Liver (tissue), 3 donors: ENCODE measurements around the gene COBL.

Experiments used
- FOXA1 ChIP-seq: IDR thresholded peaks from 2 replicates; pipeline ENCODE4 v1.6.1; 2016; ENCODE audit warnings: antibody characterized with exemption
- GABPA ChIP-seq, 2 donors: IDR thresholded peaks in 1 of 2; conservative IDR thresholded peaks in 1 of 2; 2 replicates each; pipeline ENCODE4 v1.6.1; 2016; ENCODE audit warnings: antibody characterized with exemption in 2 of 2, mild to moderate bottlenecking in 1 of 2, moderate library complexity in 1 of 2
- SP1 ChIP-seq: IDR thresholded peaks from 2 replicates; pipeline ENCODE4 v1.6.1; 2018; ENCODE audit warnings: antibody characterized with exemption, mild to moderate bottlenecking
- YY1 ChIP-seq: IDR thresholded peaks from 2 replicates; pipeline ENCODE4 v1.6.1; 2016; ENCODE audit warnings: antibody characterized with exemption, mild to moderate bottlenecking
- TF ChIP-seq, protein P1 (sequence below): fragments of 150-350 bp; IDR thresholded peaks from 2 replicates; pipeline ENCODE4 v1.5.1; 2017; ENCODE audit warnings: improper control_type of control experiment, low read depth, low read length; ENCODE audit not compliant: missing input control
- TF ChIP-seq, protein P2 (sequence below): IDR thresholded peaks from 2 replicates; pipeline ENCODE4 v1.6.1; 2016; ENCODE audit warnings: antibody characterized with exemption
- donor health status: healthy.
- donor health status: healthy.

DNA sequence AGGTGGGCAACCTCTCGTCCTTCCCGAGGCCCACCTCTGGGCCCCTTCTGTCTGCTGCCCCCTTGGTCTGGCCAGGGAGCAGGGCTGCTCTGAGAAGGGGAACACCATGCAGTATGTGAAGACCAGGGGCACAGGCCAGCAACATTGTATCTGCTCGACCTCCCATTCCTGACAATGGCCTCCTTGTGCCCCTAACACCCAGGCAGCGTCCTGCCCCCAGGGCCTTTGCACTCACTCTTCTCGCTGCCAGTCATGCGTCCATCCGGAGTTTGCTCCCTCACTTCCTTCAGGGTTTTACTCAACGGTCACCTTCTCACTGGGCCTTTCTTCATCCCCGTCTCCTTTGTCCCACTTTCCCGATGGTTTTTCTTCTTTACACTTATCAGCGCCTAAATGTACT lies 301.0 kb downstream of the COBL start:
- TF ChIP-seq, protein P1, sequence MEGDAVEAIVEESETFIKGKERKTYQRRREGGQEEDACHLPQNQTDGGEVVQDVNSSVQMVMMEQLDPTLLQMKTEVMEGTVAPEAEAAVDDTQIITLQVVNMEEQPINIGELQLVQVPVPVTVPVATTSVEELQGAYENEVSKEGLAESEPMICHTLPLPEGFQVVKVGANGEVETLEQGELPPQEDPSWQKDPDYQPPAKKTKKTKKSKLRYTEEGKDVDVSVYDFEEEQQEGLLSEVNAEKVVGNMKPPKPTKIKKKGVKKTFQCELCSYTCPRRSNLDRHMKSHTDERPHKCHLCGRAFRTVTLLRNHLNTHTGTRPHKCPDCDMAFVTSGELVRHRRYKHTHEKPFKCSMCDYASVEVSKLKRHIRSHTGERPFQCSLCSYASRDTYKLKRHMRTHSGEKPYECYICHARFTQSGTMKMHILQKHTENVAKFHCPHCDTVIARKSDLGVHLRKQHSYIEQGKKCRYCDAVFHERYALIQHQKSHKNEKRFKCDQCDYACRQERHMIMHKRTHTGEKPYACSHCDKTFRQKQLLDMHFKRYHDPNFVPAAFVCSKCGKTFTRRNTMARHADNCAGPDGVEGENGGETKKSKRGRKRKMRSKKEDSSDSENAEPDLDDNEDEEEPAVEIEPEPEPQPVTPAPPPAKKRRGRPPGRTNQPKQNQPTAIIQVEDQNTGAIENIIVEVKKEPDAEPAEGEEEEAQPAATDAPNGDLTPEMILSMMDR, result no peak
- no peak for TF ChIP-seq GABPA (IDR thresholded peaks at IDR 0.05 in 1 of 2, conservative IDR thresholded peaks at IDR 0.05 in 1 of 2)
- TF ChIP-seq YY1, result no peak
- no peak for TF ChIP-seq FOXA1
- TF ChIP-seq, protein P2, sequence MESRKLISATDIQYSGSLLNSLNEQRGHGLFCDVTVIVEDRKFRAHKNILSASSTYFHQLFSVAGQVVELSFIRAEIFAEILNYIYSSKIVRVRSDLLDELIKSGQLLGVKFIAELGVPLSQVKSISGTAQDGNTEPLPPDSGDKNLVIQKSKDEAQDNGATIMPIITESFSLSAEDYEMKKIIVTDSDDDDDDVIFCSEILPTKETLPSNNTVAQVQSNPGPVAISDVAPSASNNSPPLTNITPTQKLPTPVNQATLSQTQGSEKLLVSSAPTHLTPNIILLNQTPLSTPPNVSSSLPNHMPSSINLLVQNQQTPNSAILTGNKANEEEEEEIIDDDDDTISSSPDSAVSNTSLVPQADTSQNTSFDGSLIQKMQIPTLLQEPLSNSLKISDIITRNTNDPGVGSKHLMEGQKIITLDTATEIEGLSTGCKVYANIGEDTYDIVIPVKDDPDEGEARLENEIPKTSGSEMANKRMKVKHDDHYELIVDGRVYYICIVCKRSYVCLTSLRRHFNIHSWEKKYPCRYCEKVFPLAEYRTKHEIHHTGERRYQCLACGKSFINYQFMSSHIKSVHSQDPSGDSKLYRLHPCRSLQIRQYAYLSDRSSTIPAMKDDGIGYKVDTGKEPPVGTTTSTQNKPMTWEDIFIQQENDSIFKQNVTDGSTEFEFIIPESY, result no peak
- no peak for TF ChIP-seq SP1
